HEK293 (cell line): ENCODE results near the gene ERMP1.

Experiments
- ZNF629 ChIP-seq: fragments of 450-650 bp; formaldehyde crosslinking; IDR thresholded peaks from 2 replicates; pipeline ENCODE4 v1.5.1; 2017; ENCODE audit warnings: missing biosample characterization, missing genetic modification characterization
- ZNF843 ChIP-seq: fragments of 450-650 bp; formaldehyde crosslinking; IDR thresholded peaks from 2 replicates; pipeline ENCODE4 v1.5.1; 2016; ENCODE audit warnings: missing biosample characterization, missing genetic modification characterization
- TF ChIP-seq, protein P1 (sequence below): fragments of 450-650 bp; formaldehyde crosslinking; IDR thresholded peaks from 2 replicates; pipeline ENCODE4 v1.5.1; 2016; ENCODE audit warnings: missing biosample characterization, missing genetic modification characterization
- TF ChIP-seq, protein P2 (sequence below): fragments of 450-650 bp; formaldehyde crosslinking; IDR thresholded peaks from 2 replicates; pipeline ENCODE4 v1.5.1; 2016; ENCODE audit warnings: missing biosample characterization, missing genetic modification characterization

DNA sequence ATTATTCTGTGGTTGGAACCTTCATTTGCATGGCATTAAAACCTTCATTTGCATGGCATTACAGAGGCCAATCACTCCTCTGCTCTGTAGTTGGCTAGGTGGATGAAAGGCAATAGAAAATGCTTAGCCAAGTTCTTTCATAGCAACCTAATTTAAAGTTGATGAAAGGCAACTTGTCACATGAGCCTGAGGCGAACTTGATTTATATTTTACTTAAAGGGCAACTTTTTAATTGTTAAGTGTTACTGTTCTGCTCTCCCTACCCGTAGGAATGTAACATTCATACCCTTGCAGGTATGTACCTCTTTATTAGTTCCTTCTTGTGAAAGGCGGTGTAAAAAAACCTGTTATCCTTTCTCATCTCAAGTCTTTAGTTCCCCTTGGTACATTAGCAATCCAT lies 7.9 kb upstream of the ERMP1 start:
- TF ChIP-seq, protein P1, sequence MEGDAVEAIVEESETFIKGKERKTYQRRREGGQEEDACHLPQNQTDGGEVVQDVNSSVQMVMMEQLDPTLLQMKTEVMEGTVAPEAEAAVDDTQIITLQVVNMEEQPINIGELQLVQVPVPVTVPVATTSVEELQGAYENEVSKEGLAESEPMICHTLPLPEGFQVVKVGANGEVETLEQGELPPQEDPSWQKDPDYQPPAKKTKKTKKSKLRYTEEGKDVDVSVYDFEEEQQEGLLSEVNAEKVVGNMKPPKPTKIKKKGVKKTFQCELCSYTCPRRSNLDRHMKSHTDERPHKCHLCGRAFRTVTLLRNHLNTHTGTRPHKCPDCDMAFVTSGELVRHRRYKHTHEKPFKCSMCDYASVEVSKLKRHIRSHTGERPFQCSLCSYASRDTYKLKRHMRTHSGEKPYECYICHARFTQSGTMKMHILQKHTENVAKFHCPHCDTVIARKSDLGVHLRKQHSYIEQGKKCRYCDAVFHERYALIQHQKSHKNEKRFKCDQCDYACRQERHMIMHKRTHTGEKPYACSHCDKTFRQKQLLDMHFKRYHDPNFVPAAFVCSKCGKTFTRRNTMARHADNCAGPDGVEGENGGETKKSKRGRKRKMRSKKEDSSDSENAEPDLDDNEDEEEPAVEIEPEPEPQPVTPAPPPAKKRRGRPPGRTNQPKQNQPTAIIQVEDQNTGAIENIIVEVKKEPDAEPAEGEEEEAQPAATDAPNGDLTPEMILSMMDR (tag by site-specific recombination) = no peak
- TF ChIP-seq, protein P2, sequence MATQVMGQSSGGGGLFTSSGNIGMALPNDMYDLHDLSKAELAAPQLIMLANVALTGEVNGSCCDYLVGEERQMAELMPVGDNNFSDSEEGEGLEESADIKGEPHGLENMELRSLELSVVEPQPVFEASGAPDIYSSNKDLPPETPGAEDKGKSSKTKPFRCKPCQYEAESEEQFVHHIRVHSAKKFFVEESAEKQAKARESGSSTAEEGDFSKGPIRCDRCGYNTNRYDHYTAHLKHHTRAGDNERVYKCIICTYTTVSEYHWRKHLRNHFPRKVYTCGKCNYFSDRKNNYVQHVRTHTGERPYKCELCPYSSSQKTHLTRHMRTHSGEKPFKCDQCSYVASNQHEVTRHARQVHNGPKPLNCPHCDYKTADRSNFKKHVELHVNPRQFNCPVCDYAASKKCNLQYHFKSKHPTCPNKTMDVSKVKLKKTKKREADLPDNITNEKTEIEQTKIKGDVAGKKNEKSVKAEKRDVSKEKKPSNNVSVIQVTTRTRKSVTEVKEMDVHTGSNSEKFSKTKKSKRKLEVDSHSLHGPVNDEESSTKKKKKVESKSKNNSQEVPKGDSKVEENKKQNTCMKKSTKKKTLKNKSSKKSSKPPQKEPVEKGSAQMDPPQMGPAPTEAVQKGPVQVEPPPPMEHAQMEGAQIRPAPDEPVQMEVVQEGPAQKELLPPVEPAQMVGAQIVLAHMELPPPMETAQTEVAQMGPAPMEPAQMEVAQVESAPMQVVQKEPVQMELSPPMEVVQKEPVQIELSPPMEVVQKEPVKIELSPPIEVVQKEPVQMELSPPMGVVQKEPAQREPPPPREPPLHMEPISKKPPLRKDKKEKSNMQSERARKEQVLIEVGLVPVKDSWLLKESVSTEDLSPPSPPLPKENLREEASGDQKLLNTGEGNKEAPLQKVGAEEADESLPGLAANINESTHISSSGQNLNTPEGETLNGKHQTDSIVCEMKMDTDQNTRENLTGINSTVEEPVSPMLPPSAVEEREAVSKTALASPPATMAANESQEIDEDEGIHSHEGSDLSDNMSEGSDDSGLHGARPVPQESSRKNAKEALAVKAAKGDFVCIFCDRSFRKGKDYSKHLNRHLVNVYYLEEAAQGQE (tag by site-specific recombination) = no peak
- TF ChIP-seq ZNF843 (tag by site-specific recombination) = no peak
- no peak for TF ChIP-seq ZNF629 (tag by site-specific recombination)
